Smooth muscle cell (in vitro differentiated cells): Measurements from ENCODE around the gene FGF14. TPM values are rescaled to one million over a fixed set of nuclear protein-coding genes. Genes with fewer than 3 reads are reported as not detected.

Experiments used
- DNase-seq: peaks from one replicate; lab custom pipeline; 2025; ENCODE audit not compliant: unreplicated experiment; lab: John Stamatoyannopoulos, UW
- H2AFZ ChIP-seq: fragments of 200-600 bp; sonication (generic); 2 replicates; pipeline ENCODE4 v1.6.0; 2016; ENCODE audit warnings: antibody characterized with exemption, low read depth, mild to moderate bottlenecking
- H3F3A ChIP-seq: fragments of 200-600 bp; sonication (generic); 2 replicates; pipeline ENCODE4 v1.6.0; 2017; ENCODE audit warnings: antibody characterized with exemption, low read depth
- H3K27ac ChIP-seq: fragments of 200-600 bp; sonication (generic); 2 replicates; pipeline ENCODE4 v1.5.1; 2016; ENCODE audit warnings: low read depth, mild to moderate bottlenecking
- H3K27me3 ChIP-seq: fragments of 200-600 bp; sonication (generic); 2 replicates; pipeline ENCODE4 v1.6.1; 2016; ENCODE audit warnings: low read depth, mild to moderate bottlenecking
- H3K36me3 ChIP-seq: fragments of 200-600 bp; sonication (generic); 2 replicates; pipeline ENCODE4 v1.5.1; 2016; ENCODE audit warnings: low read depth
- H3K4me1 ChIP-seq: fragments of 200-600 bp; sonication (generic); 2 replicates; pipeline ENCODE4 v1.5.1; 2016; ENCODE audit warnings: low read depth
- H3K4me2 ChIP-seq: fragments of 200-600 bp; sonication (generic); 2 replicates; pipeline ENCODE4 v1.6.0; 2016; ENCODE audit warnings: mild to moderate bottlenecking
- H3K4me3 ChIP-seq: fragments of 200-600 bp; sonication (generic); 2 replicates; pipeline ENCODE4 v1.5.1; 2016; ENCODE audit warnings: mild to moderate bottlenecking
- H3K79me2 ChIP-seq: fragments of 200-600 bp; sonication (generic); 2 replicates; pipeline ENCODE4 v1.6.0; 2016; ENCODE audit warnings: low read depth, mild to moderate bottlenecking
- H3K9ac ChIP-seq: fragments of 200-600 bp; sonication (generic); 2 replicates; pipeline ENCODE4 v1.6.0; 2016; ENCODE audit warnings: low read depth
- H3K9me3 ChIP-seq: fragments of 200-600 bp; sonication (generic); replicated peaks from 2 replicates; pipeline ENCODE4 v1.5.1; 2016; ENCODE audit warnings: low read depth
- H4K20me1 ChIP-seq: fragments of 200-600 bp; sonication (generic); 2 replicates; pipeline ENCODE4 v1.6.0; 2016; ENCODE audit warnings: low read depth
- CTCF ChIP-seq: fragments of 200-600 bp; sonication (generic); IDR thresholded peaks from 2 replicates; pipeline ENCODE4 v1.5.1; 2017; ENCODE audit warnings: borderline replicate concordance, mild to moderate bottlenecking, antibody characterized with exemption; ENCODE audit not compliant: insufficient read depth, poor library complexity, severe bottlenecking
- WGBS: methylation state at CpG from one replicate; pipeline ENCODE4 v1.1.7; 2016; ENCODE audit warnings: low lambda C conversion rate; 5-methylcytosine and 5-hydroxymethylcytosine counted together
- polyA plus RNA-seq: library from polyadenylated mRNA; unstranded; fragments of >200 nt; fragmentation: Nextera tagmentation; extraction: Ambion mirVana; gene quantifications from 2 replicates; pipeline ENCODE4 v1.2.1, GENCODE V29; 2016
- total RNA-seq: library from RNA; depleted of rRNA; stranded (reverse); fragments of >200 nt; gene quantifications from 2 replicates; pipeline ENCODE4 v1.2.3, GENCODE V29; 2014

FGF14 gene
- total and polyA plus RNA-seq, 2 experiments from 2014 or later = 0.23 TPM; not detected in 1

GRCh38 chr13:101749584-101749983 lies 652.3 kb downstream of the FGF14 start:
- H3K36me3 ChIP-seq = no peaks in the 10 kb centered on the region
- whole genome bisulfite sequencing = 87% methylated on average over 1 of the region's 1 CpG
- H3K4me2 ChIP-seq = no peak overlapping the region
- no peaks in the 10 kb centered on the region for H3K9me3 ChIP-seq
- H3K27ac ChIP-seq = no peak overlapping the region
- TF ChIP-seq CTCF = no peak
- no peaks in the 10 kb centered on the region for H3K27me3 ChIP-seq
- no peaks in the 10 kb centered on the region for H4K20me1 ChIP-seq
- H2AFZ ChIP-seq = no peak overlapping the region
- no peak overlapping the region for H3K4me3 ChIP-seq
- H3K79me2 ChIP-seq = no peaks in the 10 kb centered on the region
- H3K4me1 ChIP-seq = no peaks in the 10 kb centered on the region
- no peak for DNase-seq
- H3F3A ChIP-seq = no peaks in the 10 kb centered on the region
- H3K9ac ChIP-seq = no peak overlapping the region

- DNase-seq = no peak
- no peaks in the 10 kb centered on the region for H3K9me3 ChIP-seq
- no peak for TF ChIP-seq CTCF
- no peak overlapping the region for H3K4me2 ChIP-seq
- 71% methylated on average over 1 of the region's 1 CpG for WGBS
- no peaks in the 10 kb centered on the region for H4K20me1 ChIP-seq
- H3K36me3 ChIP-seq = no peaks in the 10 kb centered on the region
- H3K79me2 ChIP-seq = no peaks in the 10 kb centered on the region
- H3K4me3 ChIP-seq = no peak overlapping the region
- no peak overlapping the region for H3K9ac ChIP-seq
- H2AFZ ChIP-seq = no peak overlapping the region
- no peaks in the 10 kb centered on the region for H3F3A ChIP-seq
- H3K27ac ChIP-seq = no peak overlapping the region
- H3K27me3 ChIP-seq = no peaks in the 10 kb centered on the region
- H3K4me1 ChIP-seq = no peaks in the 10 kb centered on the region
These were observed 654.8 kb downstream of the FGF14 start for GRCh38 chr13:101747039-101747438.

- H2AFZ ChIP-seq = no peak overlapping the region
- H3K27me3 ChIP-seq = no peaks in the 10 kb centered on the region
- H3F3A ChIP-seq = no peaks in the 10 kb centered on the region
- H3K27ac ChIP-seq = no peak overlapping the region
- no peaks in the 10 kb centered on the region for H3K36me3 ChIP-seq
- H3K9me3 ChIP-seq = no peaks in the 10 kb centered on the region
- H3K4me2 ChIP-seq = no peak overlapping the region
- H3K9ac ChIP-seq = no peak overlapping the region
- no peaks in the 10 kb centered on the region for H3K4me1 ChIP-seq
- no peak overlapping the region for H3K4me3 ChIP-seq
- no peak for DNase-seq
- no peak for TF ChIP-seq CTCF
- no peaks in the 10 kb centered on the region for H4K20me1 ChIP-seq
- 87% methylated on average over 2 of the region's 2 CpGs for WGBS
- H3K79me2 ChIP-seq = no peaks in the 10 kb centered on the region
These were observed 655.3 kb downstream of the FGF14 start for GRCh38 chr13:101746513-101746912.

- H3K4me2 ChIP-seq = no peak overlapping the region
- H3K36me3 ChIP-seq = no peaks in the 10 kb centered on the region
- DNase-seq = no peak
- no peaks in the 10 kb centered on the region for H4K20me1 ChIP-seq
- H3K27me3 ChIP-seq = no peaks in the 10 kb centered on the region
- H2AFZ ChIP-seq = no peak overlapping the region
- H3K9ac ChIP-seq = no peak overlapping the region
- H3K9me3 ChIP-seq = no peaks in the 10 kb centered on the region
- no peaks in the 10 kb centered on the region for H3K4me1 ChIP-seq
- no peak overlapping the region for H3K4me3 ChIP-seq
- TF ChIP-seq CTCF = no peak
- no peaks in the 10 kb centered on the region for H3F3A ChIP-seq
- 92% methylated on average over 9 of the region's 9 CpGs for WGBS
- H3K27ac ChIP-seq = no peak overlapping the region
- H3K79me2 ChIP-seq = no peaks in the 10 kb centered on the region
These were observed 662.3 kb downstream of the FGF14 start for GRCh38 chr13:101739382-101740178.
